ENCODE measurements around the gene LCN15. TPM values are rescaled to one million over a fixed set of nuclear protein-coding genes. Genes with fewer than 3 reads are reported as not detected.

LCN15 gene
- total and polyA plus RNA-seq, 10 of the 15 experiments (the other 5 are each of a cell fraction or from before 2014, with no cell fraction given): 0.37 to 0.50 TPM; not detected in 8

DNA sequence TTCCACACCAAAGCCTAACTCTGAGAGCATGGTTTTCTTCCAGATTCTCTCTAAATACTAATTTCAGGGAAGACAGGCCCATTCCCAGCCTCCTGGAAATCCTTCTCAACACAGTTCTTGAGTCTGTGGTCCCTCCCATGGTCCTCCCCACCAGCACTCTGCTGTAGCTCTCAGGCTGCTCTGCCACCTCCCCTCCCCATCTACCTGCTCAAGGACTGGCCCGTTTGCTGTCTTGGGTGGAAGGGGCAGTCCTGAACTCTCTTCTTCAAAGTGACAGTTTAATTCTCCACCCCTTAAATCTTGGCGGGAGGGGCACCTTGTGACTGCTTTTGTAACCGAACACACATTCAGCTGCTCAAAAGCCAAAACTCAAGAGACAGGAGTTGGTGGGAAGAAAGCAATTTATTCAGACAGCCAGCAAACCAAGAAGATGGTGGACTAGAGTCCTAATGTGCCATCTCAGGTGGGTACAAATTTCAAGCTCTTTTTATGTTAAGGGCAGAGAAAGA is 7.6 kb upstream of the LCN15 start:
- H2AFZ ChIP-seq (ENCODE audit: control insufficient read depth, low read depth, low read length): no peak overlapping the region
- ChIA-PET POLR2A (no interaction called here), SMC1A (ENCODE audit: uncharacterized antibody, unreplicated experiment) (interaction anchor here (1.7 kb wide), 1 partner anchor 263 kb away, joined by 3 read pairs; no protein-coding TSS in a partner anchor), CTCF (interaction anchor here (9.3 kb wide), 1 partner anchor 11 kb away, joined by 163 read pairs; no protein-coding TSS in a partner anchor), RAD21 (ENCODE audit: unreplicated experiment) (no interaction called here)
- H3K4me2 ChIP-seq (ENCODE audit: control insufficient read depth, insufficient read depth): no peak overlapping the region
- H4K20me1 ChIP-seq (ENCODE audit: control insufficient read depth, insufficient read depth): no peaks in the 10 kb centered on the region
- no peaks in the 10 kb centered on the region; a peak in 1 of 4 replicates for H3K27me3 ChIP-seq (replicated peaks in 1 of 2; ENCODE audit: control insufficient read depth in 2 of 2, insufficient read depth in 2 of 2, low read length in 1 of 2)
- intact Hi-C loops (cut with micrococcal nuclease; ENCODE audit: unreplicated experiment) (no loop called here), in situ Hi-C loops (cut with MboI) (no loop called here)
- H3K4me3 ChIP-seq: no peak overlapping the region
- no peaks in the 10 kb centered on the region for H3K36me3 ChIP-seq (ENCODE audit: control insufficient read depth in 2 of 2, insufficient read depth in 2 of 2, low read length in 1 of 2)
- no peak for ATAC-seq
- BruUV-seq (replicated peaks): no TSS peak
- no peak for DNase-seq (ENCODE audit: low read depth, low spot score)
- no peaks in the 10 kb centered on the region for H3K79me2 ChIP-seq (ENCODE audit: control insufficient read depth, insufficient read depth, low read length)
- peaks cover 13% of the 10 kb centered on the region for H3K4me1 ChIP-seq (ENCODE audit: control insufficient read depth, insufficient read depth, low read length)
- peaks cover 6% of the 10 kb centered on the region; the same call in 2 of the 3 replicates for H3K9me3 ChIP-seq (replicated peaks; ENCODE audit: control insufficient read depth, insufficient read depth, low read length)
- TF ChIP-seq KLF5 (IDR thresholded peaks at IDR 0.05; ENCODE audit: partially characterized antibody): no peak
- no peak for TF ChIP-seq GATAD2B (conservative IDR thresholded peaks at IDR 0.05; ENCODE audit: low read depth)
- no peak for TF ChIP-seq CBX5 (IDR thresholded peaks at IDR 0.05; ENCODE audit: low read depth)
- TF ChIP-seq ASH2L (IDR thresholded peaks at IDR 0.05; ENCODE audit: borderline replicate concordance, low read depth): no peak
- TF ChIP-seq YBX1 (IDR thresholded peaks at IDR 0.05): no peak
- no peak for TF ChIP-seq ZNF384 (IDR thresholded peaks at IDR 0.05; ENCODE audit: borderline replicate concordance, low read depth, low read length)
- no peak for TF ChIP-seq SREBF2 (IDR thresholded peaks at IDR 0.05; ENCODE audit: low read length)
- TF ChIP-seq, protein P1, sequence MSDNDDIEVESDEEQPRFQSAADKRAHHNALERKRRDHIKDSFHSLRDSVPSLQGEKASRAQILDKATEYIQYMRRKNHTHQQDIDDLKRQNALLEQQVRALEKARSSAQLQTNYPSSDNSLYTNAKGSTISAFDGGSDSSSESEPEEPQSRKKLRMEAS (IDR thresholded peaks at IDR 0.05; ENCODE audit: low read depth, low read length): no peak
- FAIRE-seq: no peak
- no peak overlapping the region for H3K9ac ChIP-seq (ENCODE audit: control insufficient read depth, insufficient read depth, low read length)
- H3K27ac ChIP-seq (ENCODE audit: control insufficient read depth, insufficient read depth): no peak overlapping the region
- 42% methylated on average over 3 of the region's 3 CpGs for WGBS (ENCODE audit: insufficient coverage, insufficient replicate concordance, low lambda C conversion rate, missing lambda C conversion rate)
